Adrenal gland (tissue), 12 donors: Measurements from ENCODE around the gene FDX2. TPM values are rescaled to one million over a fixed set of nuclear protein-coding genes. Genes with fewer than 3 reads are reported as not detected.

Source experiments
- DNase-seq, 7 donors: peaks; one replicate each; pipeline ENCODE4 v3.0.0-alpha.2; 2019 to 2020
- H3K27ac ChIP-seq, 5 donors: fragments of 200-600 bp; sonication (generic) in 4 of 5; 1 replicate in 3 of 5; 2 replicates in 2 of 5; pipeline versions ENCODE4 v1.5.1 to v1.8.0; 2016 to 2020; ENCODE audit warnings: mild to moderate bottlenecking in 1 of 5
- H3K27me3 ChIP-seq: fragments of 200-600 bp; 2 replicates; pipeline ENCODE4 v1.8.0; 2021
- H3K36me3 ChIP-seq, 2 donors: fragments of 200-600 bp; replicated peaks in 1 of 2; 1 replicate in 1 of 2; 2 replicates in 1 of 2; pipeline versions ENCODE4 v1.5.1 to v1.8.0; 2018 to 2022
- H3K4me1 ChIP-seq, 2 donors: fragments of 200-600 bp; replicated peaks in 1 of 2; 1 replicate in 1 of 2; 2 replicates in 1 of 2; pipeline versions ENCODE4 v1.5.1 to v1.8.0; 2018 to 2021
- H3K4me3 ChIP-seq, 4 donors: fragments of 200-600 bp; sonication (generic) in 3 of 4; one replicate each; pipeline ENCODE4 v1.5.1; 2016 to 2018
- H3K9me3 ChIP-seq, 3 donors: fragments of 200-600 bp; sonication (generic) in 1 of 3; replicated peaks in 1 of 3; 1 replicate in 2 of 3; 2 replicates in 1 of 3; pipeline versions ENCODE4 v1.5.1 to v1.8.0; 2016 to 2021
- CTCF ChIP-seq, 6 experiments: fragments of 450-650 bp in 4 of 6; fragments of 200-600 bp in 2 of 6; sonication (generic) in 1 of 6; IDR thresholded peaks; 1 replicate in 5 of 6; 2 replicates in 1 of 6; pipeline versions ENCODE4 v1.5.1 to v1.8.0; 2016 to 2021; ENCODE audit warnings: antibody characterized with exemption in 6 of 6, mild to moderate bottlenecking in 2 of 6, moderate library complexity in 1 of 6
- POLR2A ChIP-seq, 2 donors: fragments of 450-650 bp; IDR thresholded peaks; one replicate each; pipeline ENCODE4 v1.6.1; 2017; ENCODE audit warnings: antibody characterized with exemption in 2 of 2, mild to moderate bottlenecking in 2 of 2, moderate library complexity in 1 of 2
- WGBS, 4 donors: extraction: QIAGEN DNeasy Blood & Tissue Kit in 2 of 4; methylation state at CpG; one replicate each; pipeline versions ENCODE4 v1.1.5 to v1.1.7; 2013 to 2017; 5-methylcytosine and 5-hydroxymethylcytosine counted together
- intact Hi-C, 2 donors: fragments of 100-400 bp; cut with DNase I; formaldehyde crosslinking; loops; one replicate each; pipeline versions ENCODE4 v1.14.1 to v1.15.0; 2022 to 2023
- polyA plus RNA-seq, 3 donors: library from polyadenylated mRNA; stranded (reverse); fragments of 200-250 nt in 2 of 3; fragments of 350-450 nt in 1 of 3; fragmentation: Illumina TruSeq in 1 of 3; extraction: RNeasy Lipid Tissue Mini Kit (QIAGEN cat#74804) in 1 of 3; gene quantifications; one replicate each; pipeline ENCODE4 v1.2.3, GENCODE V29; 2013 to 2014
- total RNA-seq, 9 donors: library from RNA; depleted of rRNA in 4 of 9; stranded (reverse); fragments of >200 nt in 4 of 9; fragments of 120-200 nt in 1 of 9; fragmentation: NEBNext Ultra II Directional in 1 of 9; extraction: Animal tissue kit (Norgen Biotek cat#: 25700) in 1 of 9; gene quantifications; one replicate each; pipeline versions ENCODE4 v1.1.0 to v1.2.4, GENCODE V29; 2013 to 2023
- donor health status: healthy with polysubstance abuse.
- donor health status: Bipolar disorder and iron deficiency.
- donor health status: DM: yes; HTN: yes; CAD: no.
- donor health status: DM: no; HTN: no; CAD: no.
- donor health status: DM: no; HTN: no; CAD: no.
- donor health status: DM: yes; HTN: yes; CAD: no.

Gene FDX2
- total and polyA plus RNA-seq, 12 donors: 21.1 to 45.3 (median 31.3) TPM

- peaks cover 61% of the 10 kb centered on the region for H3K27me3 ChIP-seq
- intact Hi-C loops: no loop called here
- DNase-seq: no peak
- peaks cover 9 to 38% of the 10 kb centered on the region in 2 donors for H3K4me1 ChIP-seq
- 2 to 7% (median 4%) methylated on average over 8 to 48 of the region's 48 CpGs for WGBS, 4 donors
- H3K27ac ChIP-seq: no peak overlapping the region
- H3K4me3 ChIP-seq: peak overlapping the region in 1 of 4 donors; percentile 31
- no peaks in the 10 kb centered on the region for H3K9me3 ChIP-seq
- no peak for TF ChIP-seq CTCF (IDR thresholded peaks at IDR 0.05)
- no peaks in the 10 kb centered on the region for H3K36me3 ChIP-seq
Measured at GRCh38 chr19:10295305-10295846, 20.4 kb downstream of the FDX2 start.

- no peak overlapping the region for H3K27ac ChIP-seq
- WGBS, 4 donors: 7 to 43% (median 16%) methylated on average over 3 to 25 of the region's 25 CpGs
- no peak for TF ChIP-seq CTCF (IDR thresholded peaks at IDR 0.05)
- no peak for TF ChIP-seq POLR2A (IDR thresholded peaks at IDR 0.05)
- intact Hi-C loops: no loop called here
- no peak overlapping the region for H3K4me3 ChIP-seq
- H3K9me3 ChIP-seq: no peaks in the 10 kb centered on the region
- H3K4me1 ChIP-seq: peaks cover 17 to 48% of the 10 kb centered on the region in 2 donors
- DNase-seq: no peak
- H3K27me3 ChIP-seq: peaks cover 68% of the 10 kb centered on the region
- H3K36me3 ChIP-seq: no peaks in the 10 kb centered on the region
Measured at GRCh38 chr19:10294368-10294697, 21.5 kb downstream of the FDX2 start.

GRCh38 chr19:10293637-10294367, 22.0 kb downstream of the FDX2 start:
- no peak overlapping the region for H3K4me3 ChIP-seq
- WGBS, 4 donors: 20 to 38% (median 30%) methylated on average over 20 to 49 of the region's 49 CpGs
- intact Hi-C loops: no loop called here
- no peaks in the 10 kb centered on the region for H3K9me3 ChIP-seq
- no peaks in the 10 kb centered on the region for H3K36me3 ChIP-seq
- TF ChIP-seq POLR2A (IDR thresholded peaks at IDR 0.05) (no peak), CTCF (IDR thresholded peaks at IDR 0.05) (no peak)
- H3K27me3 ChIP-seq: peaks cover 69% of the 10 kb centered on the region
- DNase-seq: no peak
- no peak overlapping the region for H3K27ac ChIP-seq
- H3K4me1 ChIP-seq: peaks cover 23 to 54% of the 10 kb centered on the region in 2 donors

GRCh38 chr19:10292789-10293636, 22.8 kb downstream of the FDX2 start:
- Histone ChIP-seq H3K9me3 (no peaks in the 10 kb centered on the region), H3K27ac (no peak overlapping the region), H3K4me3 (peak overlapping the region in 1 of 4 donors; percentile 39), H3K36me3 (no peaks in the 10 kb centered on the region), H3K27me3 (peaks cover 77% of the 10 kb centered on the region), H3K4me1 (peaks cover 24 to 55% of the 10 kb centered on the region in 2 donors)
- intact Hi-C loops: no loop called here
- no peak for DNase-seq
- TF ChIP-seq POLR2A (IDR thresholded peaks at IDR 0.05) (no peak), CTCF (IDR thresholded peaks at IDR 0.05) (no peak)
- WGBS, 4 donors: 11 to 23% (median 18%) methylated on average over 37 to 56 of the region's 56 CpGs
